ENCODE data around the gene ZNF438. TPM values are rescaled to one million over a fixed set of nuclear protein-coding genes. Genes with fewer than 3 reads are reported as not detected.
A peak's percentile ranks its signal among the peaks of the same experiment; 100 is the strongest.
"Not testable (repeated sequence)": the region's sequence is repeated elsewhere in the genome, so short reads cannot be mapped to it uniquely, and the experiment has no call there.

Gene ZNF438
- total and polyA plus RNA-seq, 4 experiments from 2014 or later, result 2.0 to 4.5 (median 3.9) TPM

DNA sequence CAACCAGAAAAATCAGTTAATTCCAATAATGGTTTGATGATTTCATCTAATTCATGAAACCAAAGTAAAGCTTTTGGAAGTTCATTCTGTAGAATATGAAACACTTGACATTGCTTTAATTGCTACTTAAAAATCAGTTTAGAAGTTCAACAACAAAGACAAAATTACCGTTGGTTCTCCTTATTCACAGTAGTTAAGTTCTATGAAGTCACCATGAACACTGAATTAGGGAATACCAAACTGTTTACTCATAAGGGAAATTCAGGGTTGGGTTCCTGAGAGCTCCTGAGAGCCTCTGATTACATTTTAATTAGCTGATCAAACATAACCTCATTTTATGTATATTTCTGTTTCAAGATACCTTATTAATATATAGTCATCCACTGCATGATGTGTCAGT, 46.2 kb downstream of the ZNF438 start:
- Mint-ChIP-seq H3K36me3 (peaks cover 5 to 11% of the 10 kb centered on the region in 2 donors), H3K9me3 (peaks cover 0 to 7% (median 2%) of the 10 kb centered on the region in 8 donors), H3K27ac (no peak overlapping the region), H3K4me3 (no peak overlapping the region), H3K27me3 (no peaks in the 10 kb centered on the region), H3K4me1 (peaks cover 0 to 3% (median 2%) of the 10 kb centered on the region in 4 donors)
- no peak for DNase-seq
- POLR2A ChIA-PET (ENCODE audit: partially characterized antibody), result no interaction called here
- Histone ChIP-seq H3K27ac (ENCODE audit: low read depth, low read length) (no peak overlapping the region), H3K4me1 (ENCODE audit: insufficient read depth, low read length) (no peaks in the 10 kb centered on the region), H3K9me3 (ENCODE audit: control insufficient read depth in 1 of 2, low read length in 2 of 2) (no peaks in the 10 kb centered on the region), H3K36me3 (ENCODE audit: insufficient read depth, low read length) (no peaks in the 10 kb centered on the region), H3K27me3 (ENCODE audit: insufficient read depth, low read length) (no peaks in the 10 kb centered on the region), H3K4me3 (ENCODE audit: low read length in 2 of 2) (no peak overlapping the region)
- intact Hi-C loops (cut with micrococcal nuclease), result no loop called here
- CTCF ChIA-PET (ENCODE audit: partially characterized antibody), result no interaction called here

DNA sequence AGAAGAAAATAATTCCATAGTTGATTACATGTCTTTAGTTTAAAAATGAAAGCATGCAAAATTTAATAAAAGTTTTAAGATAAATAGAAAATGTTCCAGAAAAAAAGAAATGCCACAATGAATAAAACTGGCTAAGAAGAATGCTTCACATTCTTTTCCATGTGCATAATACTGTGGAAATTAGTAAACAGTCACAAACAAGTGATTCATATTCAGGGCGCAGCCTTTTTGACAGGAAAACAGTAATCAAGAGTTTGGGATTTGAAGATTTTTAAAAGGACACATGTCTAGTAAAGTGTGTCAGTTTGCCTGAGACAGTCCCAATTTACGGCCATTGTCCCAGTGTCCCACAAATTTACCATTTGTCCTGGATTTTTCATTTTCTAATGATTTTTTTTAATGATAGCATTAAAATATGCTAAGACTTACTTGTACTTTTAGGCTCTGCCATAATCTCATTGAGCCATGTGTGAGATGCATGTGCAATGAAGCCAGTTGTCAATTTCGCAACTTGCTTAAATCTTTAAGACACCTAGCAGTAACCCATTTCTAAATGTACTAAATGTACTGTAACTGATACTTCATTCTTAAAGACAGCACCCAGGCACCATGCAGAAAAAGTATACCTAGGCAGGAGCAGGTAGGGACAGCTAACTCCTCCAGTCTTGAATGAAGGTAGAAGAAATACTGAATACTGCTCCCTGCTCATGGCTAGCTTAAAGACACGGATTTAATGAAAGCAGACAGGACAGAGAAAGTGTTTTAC, 46.9 kb downstream of the ZNF438 start:
- Mint-ChIP-seq H3K4me1 (peaks cover 0 to 3% (median 2%) of the 10 kb centered on the region in 4 donors), H3K27me3 (no peaks in the 10 kb centered on the region), H3K9me3 (peaks cover 0 to 8% (median 2%) of the 10 kb centered on the region in 8 donors), H3K4me3 (no peak overlapping the region), H3K27ac (no peak overlapping the region), H3K36me3 (peaks cover 9 to 19% of the 10 kb centered on the region in 2 donors)
- POLR2A ChIA-PET (ENCODE audit: partially characterized antibody), result no interaction called here
- Histone ChIP-seq H3K4me1 (ENCODE audit: insufficient read depth, low read length) (no peaks in the 10 kb centered on the region), H3K27ac (ENCODE audit: low read depth, low read length) (no peak overlapping the region), H3K4me3 (ENCODE audit: low read length in 2 of 2) (no peak overlapping the region), H3K36me3 (ENCODE audit: insufficient read depth, low read length) (no peaks in the 10 kb centered on the region), H3K27me3 (ENCODE audit: insufficient read depth, low read length) (no peaks in the 10 kb centered on the region), H3K9me3 (ENCODE audit: control insufficient read depth in 1 of 2, low read length in 2 of 2) (no peaks in the 10 kb centered on the region)
- no peak for DNase-seq
- intact Hi-C loops (cut with micrococcal nuclease), result no loop called here
- CTCF ChIA-PET (ENCODE audit: partially characterized antibody), result no interaction called here

DNA sequence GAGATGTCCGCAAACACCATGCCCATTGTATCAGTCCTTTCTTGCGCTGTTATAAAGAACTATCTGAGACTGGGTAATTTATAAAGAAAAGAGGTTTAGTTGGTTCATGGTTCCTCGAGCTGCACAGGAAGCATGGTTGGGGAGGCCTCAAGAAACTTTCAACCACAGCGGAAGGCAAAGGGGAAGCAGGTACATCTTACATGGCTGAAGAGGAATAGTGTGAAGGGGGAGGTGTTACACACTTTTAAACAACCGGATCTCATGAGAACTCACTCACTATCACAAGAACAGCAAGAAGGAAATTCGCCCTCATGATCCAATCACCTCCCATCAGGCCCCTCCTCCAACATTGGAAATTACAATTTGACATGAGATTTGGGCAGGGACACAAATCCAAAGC, 48.5 kb downstream of the ZNF438 start:
- DNase-seq; H3K9me3 ChIP-seq (ENCODE audit: control insufficient read depth in 1 of 2, low read length in 2 of 2); POLR2A ChIA-PET (ENCODE audit: partially characterized antibody); H3K4me3 Mint-ChIP-seq; H3K27ac ChIP-seq (ENCODE audit: low read depth, low read length); CTCF ChIA-PET (ENCODE audit: partially characterized antibody); H3K9me3 Mint-ChIP-seq; H3K27me3 ChIP-seq (ENCODE audit: insufficient read depth, low read length); H3K27me3 Mint-ChIP-seq; H3K4me3 ChIP-seq (ENCODE audit: low read length in 2 of 2); H3K4me1 Mint-ChIP-seq; H3K4me1 ChIP-seq (ENCODE audit: insufficient read depth, low read length); H3K36me3 ChIP-seq (ENCODE audit: insufficient read depth, low read length); intact Hi-C loops (cut with micrococcal nuclease): not testable (repeated sequence)
- peaks cover 11 to 27% of the 10 kb centered on the region in 2 donors for H3K36me3 Mint-ChIP-seq
- peak overlapping the region in 1 of 7 donors; percentile 55 for H3K27ac Mint-ChIP-seq

DNA sequence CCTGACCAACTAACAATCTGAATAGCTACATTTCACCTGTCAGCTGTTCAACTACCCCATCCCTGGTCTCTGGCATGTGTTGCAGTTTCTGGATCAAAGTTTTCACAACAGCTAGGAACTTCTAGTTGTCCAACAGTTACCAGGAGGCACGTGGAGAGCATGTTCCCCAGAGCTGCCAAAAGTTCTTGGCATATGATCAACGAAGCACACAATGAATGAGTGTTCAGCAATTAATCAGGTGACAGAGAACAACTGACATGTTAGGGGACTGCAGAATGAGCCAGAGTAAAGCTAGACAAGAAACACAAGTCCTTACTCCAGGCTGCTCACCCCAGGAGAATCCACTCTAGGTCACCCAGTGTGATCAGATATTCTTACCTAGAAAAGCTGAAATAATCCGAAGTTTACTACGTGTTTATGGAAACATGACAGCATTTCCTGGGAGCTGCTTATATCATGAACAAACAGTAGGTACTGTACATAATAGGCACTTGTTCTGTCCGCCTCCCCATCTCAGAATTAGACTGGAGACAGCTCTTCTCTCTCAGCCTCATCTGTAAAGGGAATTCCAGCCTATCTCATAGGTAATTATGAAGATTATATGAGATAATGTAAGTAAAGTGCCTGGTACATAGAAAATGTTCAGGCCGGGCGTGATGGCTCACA, 50.6 kb downstream of the ZNF438 start:
- intact Hi-C loops (cut with micrococcal nuclease), result no loop called here
- H3K9me3 Mint-ChIP-seq, result peaks cover 0 to 8% (median 3%) of the 10 kb centered on the region in 8 donors
- no peak overlapping the region for H3K27ac Mint-ChIP-seq
- H3K36me3 ChIP-seq (ENCODE audit: insufficient read depth, low read length), result no peaks in the 10 kb centered on the region
- no peak for DNase-seq
- H3K27ac ChIP-seq (ENCODE audit: low read depth, low read length), result no peak overlapping the region
- H3K36me3 Mint-ChIP-seq, result peaks cover 11 to 27% of the 10 kb centered on the region in 2 donors
- H3K27me3 ChIP-seq (ENCODE audit: insufficient read depth, low read length), result no peaks in the 10 kb centered on the region
- ChIA-PET CTCF (ENCODE audit: partially characterized antibody) (no interaction called here), POLR2A (ENCODE audit: partially characterized antibody) (no interaction called here)
- H3K4me1 ChIP-seq (ENCODE audit: insufficient read depth, low read length), result no peaks in the 10 kb centered on the region
- no peaks in the 10 kb centered on the region for H3K27me3 Mint-ChIP-seq
- H3K4me3 ChIP-seq (ENCODE audit: low read length in 2 of 2), result no peak overlapping the region
- no peak overlapping the region for H3K4me3 Mint-ChIP-seq
- peaks cover 0 to 2% (median under 1%) of the 10 kb centered on the region in 4 donors for H3K4me1 Mint-ChIP-seq
- H3K9me3 ChIP-seq (ENCODE audit: control insufficient read depth in 1 of 2, low read length in 2 of 2), result no peaks in the 10 kb centered on the region

DNA sequence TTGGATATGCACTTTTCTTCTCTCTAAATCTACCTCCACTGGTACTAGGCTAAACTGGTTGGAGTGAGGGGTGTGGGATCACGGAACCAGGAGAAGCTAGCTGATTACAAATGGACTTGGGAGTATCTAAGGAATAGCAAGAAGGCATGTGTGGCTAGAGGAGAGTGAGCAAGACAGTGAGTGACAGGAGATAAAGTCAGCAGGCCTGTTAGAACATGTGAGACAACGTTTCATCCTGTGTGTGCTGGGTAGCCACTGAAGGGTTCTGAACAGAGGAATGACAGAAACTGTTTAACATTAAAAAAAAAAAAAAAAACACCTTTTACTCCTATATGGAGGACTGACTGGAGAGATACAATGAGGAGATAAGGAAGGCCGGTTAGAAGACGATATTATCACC, 51.7 kb downstream of the ZNF438 start:
- no peaks in the 10 kb centered on the region for H3K27me3 ChIP-seq (ENCODE audit: insufficient read depth, low read length)
- no peak for DNase-seq
- H3K4me1 ChIP-seq (ENCODE audit: insufficient read depth, low read length), result no peaks in the 10 kb centered on the region
- ChIA-PET CTCF (ENCODE audit: partially characterized antibody) (no interaction called here), POLR2A (ENCODE audit: partially characterized antibody) (no interaction called here)
- Mint-ChIP-seq H3K36me3 (peaks cover 11 to 27% of the 10 kb centered on the region in 2 donors), H3K4me3 (no peak overlapping the region), H3K4me1 (peaks cover 0 to 1% (median 0%) of the 10 kb centered on the region in 4 donors), H3K27ac (no peak overlapping the region), H3K27me3 (no peaks in the 10 kb centered on the region), H3K9me3 (peaks cover 0 to 8% (median 3%) of the 10 kb centered on the region in 8 donors)
- no peaks in the 10 kb centered on the region for H3K36me3 ChIP-seq (ENCODE audit: insufficient read depth, low read length)
- H3K9me3 ChIP-seq (ENCODE audit: control insufficient read depth in 1 of 2, low read length in 2 of 2), result no peaks in the 10 kb centered on the region
- no peak overlapping the region for H3K4me3 ChIP-seq (ENCODE audit: low read length in 2 of 2)
- intact Hi-C loops (cut with micrococcal nuclease), result no loop called here
- H3K27ac ChIP-seq (ENCODE audit: low read depth, low read length), result no peak overlapping the region

DNA sequence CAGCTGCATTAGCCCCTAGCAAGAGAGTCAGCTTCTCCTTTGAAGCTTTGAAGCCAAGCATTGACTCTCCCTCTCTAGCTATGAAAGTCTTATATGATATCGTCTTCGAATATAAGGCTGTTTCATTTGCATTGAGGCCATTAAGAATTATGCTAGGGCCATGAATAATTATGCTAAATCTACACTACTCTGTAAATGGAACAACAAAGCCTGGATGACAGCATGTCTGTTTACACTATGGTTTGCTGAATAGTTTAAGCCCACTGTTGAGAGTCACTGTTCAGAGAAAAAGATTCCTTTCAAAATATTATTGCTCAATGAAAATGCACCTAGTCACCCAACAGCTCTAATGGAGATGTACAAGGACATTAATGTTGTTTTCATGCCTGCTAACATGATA, 52.8 kb downstream of the ZNF438 start:
- no peak overlapping the region for H3K27ac ChIP-seq (ENCODE audit: low read depth, low read length)
- DNase-seq, result no peak
- POLR2A ChIA-PET (ENCODE audit: partially characterized antibody), result no interaction called here
- intact Hi-C loops (cut with micrococcal nuclease), result no loop called here
- CTCF ChIA-PET (ENCODE audit: partially characterized antibody), result no interaction called here
- peaks cover 0 to 1% (median 0%) of the 10 kb centered on the region in 4 donors for H3K4me1 Mint-ChIP-seq
- no peak overlapping the region for H3K27ac Mint-ChIP-seq
- peaks cover 0 to 8% (median 3%) of the 10 kb centered on the region in 8 donors for H3K9me3 Mint-ChIP-seq
- H3K9me3 ChIP-seq (ENCODE audit: control insufficient read depth in 1 of 2, low read length in 2 of 2), result no peaks in the 10 kb centered on the region
- H3K36me3 Mint-ChIP-seq, result peaks cover 11 to 29% of the 10 kb centered on the region in 2 donors
- no peaks in the 10 kb centered on the region for H3K36me3 ChIP-seq (ENCODE audit: insufficient read depth, low read length)
- H3K4me3 Mint-ChIP-seq, result no peak overlapping the region
- no peaks in the 10 kb centered on the region for H3K27me3 ChIP-seq (ENCODE audit: insufficient read depth, low read length)
- H3K27me3 Mint-ChIP-seq, result no peaks in the 10 kb centered on the region
- H3K4me3 ChIP-seq (ENCODE audit: low read length in 2 of 2), result no peak overlapping the region
- H3K4me1 ChIP-seq (ENCODE audit: insufficient read depth, low read length), result no peaks in the 10 kb centered on the region

DNA sequence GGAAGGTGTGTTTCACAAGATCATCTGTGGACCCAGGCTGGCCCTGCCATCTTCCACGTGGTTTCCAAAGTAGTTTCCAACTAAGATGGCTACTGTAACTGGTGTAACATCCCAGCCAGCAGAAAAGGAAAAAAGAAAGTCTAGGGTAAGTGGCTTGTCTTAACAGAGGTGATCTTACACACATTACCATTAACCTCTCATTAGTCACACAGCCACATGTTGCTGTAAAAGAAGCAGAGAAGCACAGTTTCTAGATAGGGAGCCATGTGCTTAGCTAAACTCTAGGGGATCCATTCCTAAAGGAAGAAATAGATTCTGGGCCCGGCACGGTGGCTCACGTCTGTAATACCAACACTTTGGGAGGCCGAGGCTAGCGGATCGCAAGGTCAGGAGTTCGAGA, 54.3 kb downstream of the ZNF438 start:
- no peak overlapping the region for H3K4me3 ChIP-seq (ENCODE audit: low read length in 2 of 2)
- Mint-ChIP-seq H3K9me3 (peaks cover 0 to 4% (median 0%) of the 10 kb centered on the region in 8 donors), H3K27me3 (no peaks in the 10 kb centered on the region), H3K36me3 (peaks cover 9 to 28% of the 10 kb centered on the region in 2 donors), H3K27ac (no peak overlapping the region), H3K4me3 (no peak overlapping the region), H3K4me1 (no peaks in the 10 kb centered on the region)
- H3K27ac ChIP-seq (ENCODE audit: low read depth, low read length), result no peak overlapping the region
- POLR2A ChIA-PET (ENCODE audit: partially characterized antibody), result no interaction called here
- intact Hi-C loops (cut with micrococcal nuclease), result no loop called here
- no peaks in the 10 kb centered on the region for H3K9me3 ChIP-seq (ENCODE audit: control insufficient read depth in 1 of 2, low read length in 2 of 2)
- H3K36me3 ChIP-seq (ENCODE audit: insufficient read depth, low read length), result no peaks in the 10 kb centered on the region
- CTCF ChIA-PET (ENCODE audit: partially characterized antibody), result no interaction called here
- no peaks in the 10 kb centered on the region for H3K27me3 ChIP-seq (ENCODE audit: insufficient read depth, low read length)
- no peaks in the 10 kb centered on the region for H3K4me1 ChIP-seq (ENCODE audit: insufficient read depth, low read length)
- DNase-seq, result no peak
